Mucosa of descending colon (tissue), 3 donors: ENCODE results near the gene PTPRD. TPM values are rescaled to one million over a fixed set of nuclear protein-coding genes. Genes with fewer than 3 reads are reported as not detected.

Experiments used
- ATAC-seq: fragments of 200-7000 bp; cut with Tn5 transposase; one replicate; pipeline ENCODE4 v1.9.1; 2020; ENCODE audit warnings: mild to moderate bottlenecking, moderate library complexity
- DNase-seq, 3 donors: peaks; one replicate each; pipeline ENCODE4 v3.0.0-alpha.2; 2020
- H3K36me3 ChIP-seq: fragments of 200-600 bp; one replicate; pipeline ENCODE4 v1.8.0; 2021; ENCODE audit warnings: low read depth, mild to moderate bottlenecking
- H3K4me1 ChIP-seq: fragments of 200-600 bp; one replicate; pipeline ENCODE4 v1.8.0; 2021; ENCODE audit warnings: low read depth, mild to moderate bottlenecking
- H3K4me3 ChIP-seq: fragments of 200-600 bp; one replicate; pipeline ENCODE4 v1.8.0; 2021; ENCODE audit warnings: mild to moderate bottlenecking
- H3K9me3 ChIP-seq: fragments of 200-600 bp; one replicate; pipeline ENCODE4 v1.8.0; 2021; ENCODE audit warnings: mild to moderate bottlenecking
- CTCF ChIP-seq: fragments of 200-600 bp; IDR thresholded peaks from one replicate; pipeline ENCODE4 v1.8.0; 2022; ENCODE audit warnings: antibody characterized with exemption, mild to moderate bottlenecking
- intact Hi-C, 2 donors: fragments of 100-400 bp; cut with DNase I in 1 of 2; cut with micrococcal nuclease in 1 of 2; formaldehyde crosslinking; loops; one replicate each; pipeline versions ENCODE4 v1.11.0 to v1.11.1; 2022; cut with DNase I, micrococcal nuclease
- total RNA-seq, 3 donors: library from RNA; stranded (reverse); fragmentation: NEBNext Ultra II Directional in 2 of 3; extraction: Animal tissue kit (Norgen Biotek cat#: 25700) in 2 of 3; gene quantifications; one replicate each; pipeline versions ENCODE4 v1.2.1 to v1.2.4, GENCODE V29; 2021 to 2023
- donor health status: DM: no; HTN: no; CAD: no; lungs with moderate emphysema.
- donor health status: DM: no; HTN: no; CAD: no.
- donor health status: DM: no; HTN: yes; CAD: no.

Gene PTPRD
- total RNA-seq, 3 donors from 2014 or later: 52.7 to 128 (median 113) TPM

GRCh38 chr9:8817335-8817734, 1795.5 kb downstream of the PTPRD start:
- H3K36me3 ChIP-seq: no peaks in the 10 kb centered on the region
- DNase-seq (no peak), ATAC-seq (peak; percentile 64)
- no peaks in the 10 kb centered on the region for H3K9me3 ChIP-seq
- no peak overlapping the region for H3K4me3 ChIP-seq
- intact Hi-C loops: no loop called here
- no peak for TF ChIP-seq CTCF
- H3K4me1 ChIP-seq: no peaks in the 10 kb centered on the region

GRCh38 chr9:8816361-8816760, 1796.4 kb downstream of the PTPRD start:
- no peaks in the 10 kb centered on the region for H3K36me3 ChIP-seq
- no peak for ATAC-seq
- DNase-seq: peak in 1 of 3 donors; percentile 22
- no peak for TF ChIP-seq CTCF
- no peaks in the 10 kb centered on the region for H3K9me3 ChIP-seq
- H3K4me1 ChIP-seq: no peaks in the 10 kb centered on the region
- no peak overlapping the region for H3K4me3 ChIP-seq
- intact Hi-C loops: no loop called here

GRCh38 chr9:8815931-8816330, 1796.9 kb downstream of the PTPRD start:
- no peaks in the 10 kb centered on the region for H3K4me1 ChIP-seq
- no peak for TF ChIP-seq CTCF
- ATAC-seq (no peak), DNase-seq (no peak)
- H3K4me3 ChIP-seq: no peak overlapping the region
- intact Hi-C loops: no loop called here
- no peaks in the 10 kb centered on the region for H3K36me3 ChIP-seq
- H3K9me3 ChIP-seq: no peaks in the 10 kb centered on the region

GRCh38 chr9:8815219-8815618, 1797.6 kb downstream of the PTPRD start:
- H3K9me3 ChIP-seq: no peaks in the 10 kb centered on the region
- no peak overlapping the region for H3K4me3 ChIP-seq
- no peak for TF ChIP-seq CTCF
- no peaks in the 10 kb centered on the region for H3K36me3 ChIP-seq
- DNase-seq (no peak), ATAC-seq (no peak)
- no peaks in the 10 kb centered on the region for H3K4me1 ChIP-seq
- intact Hi-C loops: no loop called here

GRCh38 chr9:8812888-8813287, 1799.9 kb downstream of the PTPRD start:
- no peak for DNase-seq
- H3K4me1 ChIP-seq: no peaks in the 10 kb centered on the region
- H3K9me3 ChIP-seq: no peaks in the 10 kb centered on the region
- no peaks in the 10 kb centered on the region for H3K36me3 ChIP-seq
- no peak for ATAC-seq
- H3K4me3 ChIP-seq: no peak overlapping the region
- TF ChIP-seq CTCF: no peak
- intact Hi-C loops: no loop called here

- Histone ChIP-seq H3K36me3 (no peaks in the 10 kb centered on the region), H3K9me3 (no peaks in the 10 kb centered on the region), H3K4me3 (no peak overlapping the region), H3K4me1 (peaks cover 6% of the 10 kb centered on the region)
- intact Hi-C loops: no loop called here
- no peak for TF ChIP-seq CTCF
- ATAC-seq: no peak
- DNase-seq: no peak
Observed at GRCh38 chr9:8809741-8810140, 1803.1 kb downstream of the PTPRD start.
